Right ventricle myocardium inferior (tissue), 1 donor: ENCODE results near the gene PRAMEF12. TPM values are rescaled to one million over a fixed set of nuclear protein-coding genes. Genes with fewer than 3 reads are reported as not detected.
"Not testable (repeated sequence)": the region's sequence is repeated elsewhere in the genome, so short reads cannot be mapped to it uniquely, and the experiment has no call there.

Source experiments
- ATAC-seq: fragments of 200-7000 bp; cut with Tn5 transposase; one replicate; pipeline ENCODE4 v1.9.1; 2020; ENCODE audit warnings: mild to moderate bottlenecking, moderate library complexity
- DNase-seq: peaks from one replicate; pipeline ENCODE4 v3.0.0; 2021; ENCODE audit errors: missing footprints
- intact Hi-C: fragments of 100-400 bp; cut with DNase I; formaldehyde crosslinking; loops from one replicate; pipeline ENCODE4 v1.11.0; 2022
- long read RNA-seq: library from polyadenylated mRNA; unstranded; transcript quantifications from one replicate; pipeline ENCODE4 v2.0.0, GENCODE V29; 2021
- total RNA-seq: library from RNA; stranded (reverse); fragmentation: NEBNext Ultra II Directional; extraction: Animal tissue kit (Norgen Biotek cat#: 25700); gene quantifications from one replicate; pipeline ENCODE4 v1.2.1, GENCODE V29; 2021
- donor health status: DM: no; HTN: yes; CAD: no; lungs with severe emphysema.

The PRAMEF12 gene
- total RNA-seq: not detected
- long read RNA-seq: 0 reads

GRCh38 chr1:12773438-12773837, at the start of gene PRAMEF12:
PRAMEF12 (plus strand) TSS chr1:12773738; CDS start chr1:12774868, 1,130 bp downstream.
- no peak for ATAC-seq
- no peak for DNase-seq
- intact Hi-C loops: no loop called here

- DNase-seq: no peak
- ATAC-seq: no peak
- intact Hi-C loops: no loop called here
These were observed 45.1 kb upstream of the PRAMEF12 start for GRCh38 chr1:12728391-12728790.

- no peak for DNase-seq
- intact Hi-C loops: no loop called here
- no peak for ATAC-seq
These were observed 43.4 kb upstream of the PRAMEF12 start for GRCh38 chr1:12730156-12730555.

- ATAC-seq, DNase-seq, intact Hi-C loops: not testable (repeated sequence)
These were observed 42.5 kb upstream of the PRAMEF12 start for GRCh38 chr1:12731084-12731483.

- intact Hi-C loops: no loop called here
- DNase-seq (no peak), ATAC-seq (no peak)
These were observed 38.9 kb upstream of the PRAMEF12 start for GRCh38 chr1:12734651-12735050.

- DNase-seq (no peak), ATAC-seq (no peak)
- intact Hi-C loops: no loop called here
These were observed 34.6 kb upstream of the PRAMEF12 start for GRCh38 chr1:12738934-12739333.

GRCh38 chr1:12739613-12740012, 33.9 kb upstream of the PRAMEF12 start:
- ATAC-seq: no peak
- no peak for DNase-seq
- intact Hi-C loops: no loop called here

- intact Hi-C loops: no loop called here
- DNase-seq (no peak), ATAC-seq (no peak)
These were observed 31.6 kb upstream of the PRAMEF12 start for GRCh38 chr1:12741946-12742345.

GRCh38 chr1:12745126-12745991, 28.2 kb upstream of the PRAMEF12 start:
- intact Hi-C loops: no loop called here
- no peak for ATAC-seq
- no peak for DNase-seq

GRCh38 chr1:12745992-12746323, 27.6 kb upstream of the PRAMEF12 start, which contains the start of gene CFAP107:
CFAP107 (plus strand) TSS chr1:12746200; CDS start chr1:12746431, 231 bp downstream.
- intact Hi-C loops: no loop called here
- DNase-seq: no peak
- no peak for ATAC-seq

- DNase-seq (no peak), ATAC-seq (no peak)
- intact Hi-C loops: no loop called here
These were observed 24.7 kb upstream of the PRAMEF12 start for GRCh38 chr1:12748778-12749355.

GRCh38 chr1:12754738-12755137, 18.8 kb upstream of the PRAMEF12 start:
- ATAC-seq (no peak), DNase-seq (no peak)
- intact Hi-C loops: no loop called here

GRCh38 chr1:12756273-12756672, 17.3 kb upstream of the PRAMEF12 start:
- intact Hi-C loops: no loop called here
- no peak for DNase-seq
- ATAC-seq: no peak

- ATAC-seq: no peak
- DNase-seq: no peak
- intact Hi-C loops: no loop called here
These were observed 16.6 kb upstream of the PRAMEF12 start for GRCh38 chr1:12756768-12757413.

GRCh38 chr1:12757836-12758235, 15.7 kb upstream of the PRAMEF12 start:
- intact Hi-C loops: no loop called here
- DNase-seq (no peak), ATAC-seq (no peak)

GRCh38 chr1:12760256-12760795, 13.2 kb upstream of the PRAMEF12 start:
- no peak for DNase-seq
- intact Hi-C loops: no loop called here
- ATAC-seq: no peak

GRCh38 chr1:12761781-12762180, 11.8 kb upstream of the PRAMEF12 start:
- ATAC-seq: no peak
- no peak for DNase-seq
- intact Hi-C loops: no loop called here

GRCh38 chr1:12762766-12763165, 10.8 kb upstream of the PRAMEF12 start:
- DNase-seq (no peak), ATAC-seq (no peak)
- intact Hi-C loops: no loop called here

- no peak for DNase-seq
- no peak for ATAC-seq
- intact Hi-C loops: no loop called here
These were observed 10.1 kb upstream of the PRAMEF12 start for GRCh38 chr1:12763479-12763878.

GRCh38 chr1:12764016-12764415, 9.5 kb upstream of the PRAMEF12 start:
- ATAC-seq: no peak
- intact Hi-C loops: no loop called here
- DNase-seq: no peak
